ENCODE data around the gene ACAA1. TPM values are rescaled to one million over a fixed set of nuclear protein-coding genes. Genes with fewer than 3 reads are reported as not detected.
A peak's percentile ranks its signal among the peaks of the same experiment; 100 is the strongest.

Gene ACAA1
- total and polyA plus RNA-seq, 9 of the 15 experiments (the other 6 are each of a cell fraction or from before 2014, with no cell fraction given), result 4.0 to 88.9 (median 57.2) TPM

DNA sequence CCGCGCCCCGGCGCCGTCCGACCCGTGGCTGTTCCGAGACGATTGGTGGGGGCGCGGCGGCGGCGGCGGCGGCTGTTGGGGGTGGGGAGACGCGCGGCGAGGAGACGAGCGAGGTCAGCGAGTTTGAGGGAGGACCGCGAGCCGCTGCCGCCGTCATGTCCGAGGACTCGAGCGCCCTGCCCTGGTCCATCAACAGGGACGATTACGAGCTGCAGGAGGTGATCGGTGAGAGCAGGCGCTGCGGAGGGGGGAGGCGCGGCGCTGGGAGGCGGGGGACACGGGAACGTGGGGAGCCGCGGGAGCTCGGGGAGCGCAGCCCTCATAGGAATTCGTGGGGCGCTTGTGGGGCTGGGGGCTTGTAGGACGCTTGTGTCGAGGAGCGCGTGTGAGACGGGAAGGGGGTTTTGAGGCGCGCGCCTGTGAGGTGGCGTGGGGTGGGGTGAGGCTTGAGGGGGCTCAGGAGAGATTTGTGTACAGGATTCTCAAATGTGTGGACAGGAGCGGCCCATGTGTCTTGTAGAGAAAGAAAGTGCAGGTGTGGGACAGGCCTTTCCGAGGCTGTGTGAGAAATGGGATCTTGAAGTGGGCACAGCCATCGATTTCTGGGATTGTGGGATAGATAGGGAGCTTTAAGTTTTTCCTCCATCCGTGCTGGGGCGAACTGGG, 28.9 kb upstream of the ACAA1 start (continued):
- TF ChIP-seq, protein P1, sequence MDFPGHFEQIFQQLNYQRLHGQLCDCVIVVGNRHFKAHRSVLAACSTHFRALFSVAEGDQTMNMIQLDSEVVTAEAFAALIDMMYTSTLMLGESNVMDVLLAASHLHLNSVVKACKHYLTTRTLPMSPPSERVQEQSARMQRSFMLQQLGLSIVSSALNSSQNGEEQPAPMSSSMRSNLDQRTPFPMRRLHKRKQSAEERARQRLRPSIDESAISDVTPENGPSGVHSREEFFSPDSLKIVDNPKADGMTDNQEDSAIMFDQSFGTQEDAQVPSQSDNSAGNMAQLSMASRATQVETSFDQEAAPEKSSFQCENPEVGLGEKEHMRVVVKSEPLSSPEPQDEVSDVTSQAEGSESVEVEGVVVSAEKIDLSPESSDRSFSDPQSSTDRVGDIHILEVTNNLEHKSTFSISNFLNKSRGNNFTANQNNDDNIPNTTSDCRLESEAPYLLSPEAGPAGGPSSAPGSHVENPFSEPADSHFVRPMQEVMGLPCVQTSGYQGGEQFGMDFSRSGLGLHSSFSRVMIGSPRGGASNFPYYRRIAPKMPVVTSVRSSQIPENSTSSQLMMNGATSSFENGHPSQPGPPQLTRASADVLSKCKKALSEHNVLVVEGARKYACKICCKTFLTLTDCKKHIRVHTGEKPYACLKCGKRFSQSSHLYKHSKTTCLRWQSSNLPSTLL (IDR thresholded peaks at IDR 0.05), result no peak
- TF ChIP-seq TAF1 (IDR thresholded peaks at IDR 0.05; ENCODE audit: control insufficient read depth, extremely low read depth, insufficient read depth, low read length, severe bottlenecking), result peak; percentile 33
- TF ChIP-seq CBX1 (IDR thresholded peaks at IDR 0.05; ENCODE audit: low read depth), result 0 out of 2 replicates have a peak, but pooled peaks have one; percentile 21
- peak; percentile 2 for TF ChIP-seq RBFOX2 (IDR thresholded peaks at IDR 0.05; ENCODE audit: low read depth, low read length)
- no peak for TF ChIP-seq ZBTB17 (CRISPR knock-in tag; IDR thresholded peaks at IDR 0.05)
- TF ChIP-seq, protein P2, sequence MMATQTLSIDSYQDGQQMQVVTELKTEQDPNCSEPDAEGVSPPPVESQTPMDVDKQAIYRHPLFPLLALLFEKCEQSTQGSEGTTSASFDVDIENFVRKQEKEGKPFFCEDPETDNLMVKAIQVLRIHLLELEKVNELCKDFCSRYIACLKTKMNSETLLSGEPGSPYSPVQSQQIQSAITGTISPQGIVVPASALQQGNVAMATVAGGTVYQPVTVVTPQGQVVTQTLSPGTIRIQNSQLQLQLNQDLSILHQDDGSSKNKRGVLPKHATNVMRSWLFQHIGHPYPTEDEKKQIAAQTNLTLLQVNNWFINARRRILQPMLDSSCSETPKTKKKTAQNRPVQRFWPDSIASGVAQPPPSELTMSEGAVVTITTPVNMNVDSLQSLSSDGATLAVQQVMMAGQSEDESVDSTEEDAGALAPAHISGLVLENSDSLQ (IDR thresholded peaks at IDR 0.05), result no peak
- TF ChIP-seq CBX5 (IDR thresholded peaks at IDR 0.05; ENCODE audit: borderline replicate concordance, low read depth), result 0 out of 2 replicates have a peak, but pooled peaks have one; percentile 8
- TF ChIP-seq PTRF (tag; IDR thresholded peaks at IDR 0.05), result no peak
- TF ChIP-seq TEAD4 (IDR thresholded peaks at IDR 0.05; ENCODE audit: low read length), result no peak
- TF ChIP-seq TEAD4 (CRISPR knock-in tag; IDR thresholded peaks at IDR 0.05; ENCODE audit: borderline replicate concordance), result 0 out of 2 replicates have a peak, but pooled peaks have one; percentile 63
- TF ChIP-seq NFATC3 (IDR thresholded peaks at IDR 0.05), result no peak
- peak; percentile 7 for TF ChIP-seq ASH1L (IDR thresholded peaks at IDR 0.05; ENCODE audit: borderline replicate concordance, low read depth, partially characterized antibody)
- TF ChIP-seq, protein P3, sequence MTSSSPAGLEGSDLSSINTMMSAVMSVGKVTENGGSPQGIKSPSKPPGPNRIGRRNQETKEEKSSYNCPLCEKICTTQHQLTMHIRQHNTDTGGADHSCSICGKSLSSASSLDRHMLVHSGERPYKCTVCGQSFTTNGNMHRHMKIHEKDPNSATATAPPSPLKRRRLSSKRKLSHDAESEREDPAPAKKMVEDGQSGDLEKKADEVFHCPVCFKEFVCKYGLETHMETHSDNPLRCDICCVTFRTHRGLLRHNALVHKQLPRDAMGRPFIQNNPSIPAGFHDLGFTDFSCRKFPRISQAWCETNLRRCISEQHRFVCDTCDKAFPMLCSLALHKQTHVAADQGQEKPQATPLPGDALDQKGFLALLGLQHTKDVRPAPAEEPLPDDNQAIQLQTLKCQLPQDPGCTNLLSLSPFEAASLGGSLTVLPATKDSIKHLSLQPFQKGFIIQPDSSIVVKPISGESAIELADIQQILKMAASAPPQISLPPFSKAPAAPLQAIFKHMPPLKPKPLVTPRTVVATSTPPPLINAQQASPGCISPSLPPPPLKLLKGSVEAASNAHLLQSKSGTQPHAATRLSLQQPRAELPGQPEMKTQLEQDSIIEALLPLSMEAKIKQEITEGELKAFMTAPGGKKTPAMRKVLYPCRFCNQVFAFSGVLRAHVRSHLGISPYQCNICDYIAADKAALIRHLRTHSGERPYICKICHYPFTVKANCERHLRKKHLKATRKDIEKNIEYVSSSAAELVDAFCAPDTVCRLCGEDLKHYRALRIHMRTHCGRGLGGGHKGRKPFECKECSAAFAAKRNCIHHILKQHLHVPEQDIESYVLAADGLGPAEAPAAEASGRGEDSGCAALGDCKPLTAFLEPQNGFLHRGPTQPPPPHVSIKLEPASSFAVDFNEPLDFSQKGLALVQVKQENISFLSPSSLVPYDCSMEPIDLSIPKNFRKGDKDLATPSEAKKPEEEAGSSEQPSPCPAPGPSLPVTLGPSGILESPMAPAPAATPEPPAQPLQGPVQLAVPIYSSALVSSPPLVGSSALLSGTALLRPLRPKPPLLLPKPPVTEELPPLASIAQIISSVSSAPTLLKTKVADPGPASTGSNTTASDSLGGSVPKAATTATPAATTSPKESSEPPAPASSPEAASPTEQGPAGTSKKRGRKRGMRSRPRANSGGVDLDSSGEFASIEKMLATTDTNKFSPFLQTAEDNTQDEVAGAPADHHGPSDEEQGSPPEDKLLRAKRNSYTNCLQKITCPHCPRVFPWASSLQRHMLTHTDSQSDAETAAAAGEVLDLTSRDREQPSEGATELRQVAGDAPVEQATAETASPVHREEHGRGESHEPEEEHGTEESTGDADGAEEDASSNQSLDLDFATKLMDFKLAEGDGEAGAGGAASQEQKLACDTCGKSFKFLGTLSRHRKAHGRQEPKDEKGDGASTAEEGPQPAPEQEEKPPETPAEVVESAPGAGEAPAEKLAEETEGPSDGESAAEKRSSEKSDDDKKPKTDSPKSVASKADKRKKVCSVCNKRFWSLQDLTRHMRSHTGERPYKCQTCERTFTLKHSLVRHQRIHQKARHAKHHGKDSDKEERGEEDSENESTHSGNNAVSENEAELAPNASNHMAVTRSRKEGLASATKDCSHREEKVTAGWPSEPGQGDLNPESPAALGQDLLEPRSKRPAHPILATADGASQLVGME (CRISPR knock-in tag; IDR thresholded peaks at IDR 0.05), result no peak; the same call in 1 of the 2 replicates
- no peak for TF ChIP-seq JUN (IDR thresholded peaks at IDR 0.05; ENCODE audit: borderline replicate concordance, low read depth, low read length)
- TF ChIP-seq JUN (CRISPR knock-in tag; IDR thresholded peaks at IDR 0.05; ENCODE audit: borderline replicate concordance), result 0 out of 2 replicates have a peak, but pooled peaks have one; percentile 7
- TF ChIP-seq, protein P4, sequence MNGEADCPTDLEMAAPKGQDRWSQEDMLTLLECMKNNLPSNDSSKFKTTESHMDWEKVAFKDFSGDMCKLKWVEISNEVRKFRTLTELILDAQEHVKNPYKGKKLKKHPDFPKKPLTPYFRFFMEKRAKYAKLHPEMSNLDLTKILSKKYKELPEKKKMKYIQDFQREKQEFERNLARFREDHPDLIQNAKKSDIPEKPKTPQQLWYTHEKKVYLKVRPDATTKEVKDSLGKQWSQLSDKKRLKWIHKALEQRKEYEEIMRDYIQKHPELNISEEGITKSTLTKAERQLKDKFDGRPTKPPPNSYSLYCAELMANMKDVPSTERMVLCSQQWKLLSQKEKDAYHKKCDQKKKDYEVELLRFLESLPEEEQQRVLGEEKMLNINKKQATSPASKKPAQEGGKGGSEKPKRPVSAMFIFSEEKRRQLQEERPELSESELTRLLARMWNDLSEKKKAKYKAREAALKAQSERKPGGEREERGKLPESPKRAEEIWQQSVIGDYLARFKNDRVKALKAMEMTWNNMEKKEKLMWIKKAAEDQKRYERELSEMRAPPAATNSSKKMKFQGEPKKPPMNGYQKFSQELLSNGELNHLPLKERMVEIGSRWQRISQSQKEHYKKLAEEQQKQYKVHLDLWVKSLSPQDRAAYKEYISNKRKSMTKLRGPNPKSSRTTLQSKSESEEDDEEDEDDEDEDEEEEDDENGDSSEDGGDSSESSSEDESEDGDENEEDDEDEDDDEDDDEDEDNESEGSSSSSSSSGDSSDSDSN (IDR thresholded peaks at IDR 0.05; ENCODE audit: borderline replicate concordance in 1 of 2, low read depth in 2 of 2, low read length in 2 of 2), result peak in 1 of 2 experiments; percentile 64; a peak in 1 of 4 replicates

Data from K562 (cell line).